OCI-LY7 (cell line): ENCODE results near the gene MACROH2A1. TPM values are rescaled to one million over a fixed set of nuclear protein-coding genes. Genes with fewer than 3 reads are reported as not detected.

Experiments used
- BruUV-seq: library from RNA; stranded (reverse); fragments of 400-500 nt; replicated peaks from 2 replicates; lab custom pipeline; 2021; lab: Mats Ljungman, UMichigan
- CTCF ChIA-PET: fragments of 300-600 bp; sonication (Branson Sonifier 250); formaldehyde crosslinking; loops from one replicate; lab custom pipeline; 2022; ENCODE audit warnings: antibody characterized with exemption; ENCODE audit not compliant: unreplicated experiment; lab: Charles Lee
- POLR2A ChIA-PET: fragments of 300-600 bp; sonication (Branson Sonifier 250); formaldehyde crosslinking; loops from one replicate; lab custom pipeline; 2022; ENCODE audit warnings: antibody characterized with exemption; lab: Charles Lee
- DNase-seq: peaks from one replicate; pipeline ENCODE4 v3.0.0-alpha.2; 2015; ENCODE audit warnings: low spot score
- H2AFZ ChIP-seq: fragments of 200-600 bp; sonication (generic), shearing (Covaris generic); 2 replicates; pipeline ENCODE4 v1.6.1; 2014; ENCODE audit warnings: mild to moderate bottlenecking, antibody characterized with exemption, low read length, moderate library complexity
- H3K27ac ChIP-seq: fragments of 200-600 bp; sonication (generic); 2 replicates; pipeline ENCODE4 v1.5.1; 2014; ENCODE audit warnings: mixed run types, low read depth, mild to moderate bottlenecking, moderate library complexity, low read length, inconsistent platforms; ENCODE audit not compliant: poor library complexity, severe bottlenecking
- H3K36me3 ChIP-seq: fragments of 200-600 bp; sonication (generic); 2 replicates; pipeline ENCODE4 v1.6.1; 2014; ENCODE audit warnings: mild to moderate bottlenecking, antibody characterized with exemption, low read length, moderate library complexity, mixed read lengths; ENCODE audit not compliant: insufficient read depth
- H3K4me1 ChIP-seq: fragments of 200-600 bp; sonication (generic); 2 replicates; pipeline ENCODE4 v1.5.1; 2014; ENCODE audit warnings: mild to moderate bottlenecking, low read length; ENCODE audit not compliant: insufficient read depth, poor library complexity, severe bottlenecking
- H3K4me2 ChIP-seq: fragments of 200-600 bp; sonication (generic); 2 replicates; pipeline ENCODE4 v1.6.1; 2014; ENCODE audit warnings: mild to moderate bottlenecking, low read length
- H3K4me3 ChIP-seq: fragments of 200-600 bp; sonication (generic); 2 replicates; pipeline ENCODE4 v1.5.1; 2014; ENCODE audit warnings: mild to moderate bottlenecking, low read depth, low read length; ENCODE audit not compliant: poor library complexity, severe bottlenecking
- H3K79me2 ChIP-seq: fragments of 200-600 bp; sonication (generic); 2 replicates; pipeline ENCODE4 v1.6.1; 2016; ENCODE audit warnings: low read depth, mild to moderate bottlenecking, low read length, moderate library complexity, mixed read lengths; ENCODE audit not compliant: insufficient read depth
- H3K9me2 ChIP-seq: fragments of 200-600 bp; sonication (generic); 2 replicates; pipeline ENCODE4 v1.6.1; 2016; ENCODE audit warnings: mild to moderate bottlenecking, low read length, mixed read lengths; ENCODE audit not compliant: insufficient read depth
- H3K9me3 ChIP-seq: fragments of 200-600 bp; sonication (generic); 2 replicates; pipeline ENCODE4 v1.6.1; 2014; ENCODE audit warnings: mild to moderate bottlenecking, mixed run types, low read length, mixed read lengths
- H4K20me1 ChIP-seq: fragments of 200-600 bp; sonication (generic); 2 replicates; pipeline ENCODE4 v1.6.1; 2014; ENCODE audit warnings: mild to moderate bottlenecking, antibody characterized with exemption, low read length, moderate library complexity, mixed read lengths; ENCODE audit not compliant: insufficient read depth
- CTCF ChIP-seq: fragments of 200-600 bp; sonication (generic); conservative IDR thresholded peaks from 2 replicates; pipeline ENCODE4 v1.5.1; 2014; ENCODE audit warnings: mild to moderate bottlenecking, antibody characterized with exemption, low read length, moderate library complexity, mixed read lengths
- EZH2phosphoT487 ChIP-seq: fragments of 200-600 bp; sonication (generic); IDR thresholded peaks from 2 replicates; pipeline ENCODE4 v1.6.1; 2018; ENCODE audit warnings: low read depth, borderline replicate concordance, mild to moderate bottlenecking, mixed run types, antibody characterized with exemption, low read length, moderate library complexity, mixed read lengths
- intact Hi-C: fragments of 100-400 bp; cut with micrococcal nuclease; formaldehyde crosslinking; loops from one replicate; pipeline ENCODE4 v1.10.0; 2022; ENCODE audit not compliant: unreplicated experiment
- total RNA-seq, 2 experiments: library from RNA; depleted of rRNA in 1 of 2; stranded (reverse); fragments of >200 nt in 1 of 2; shearing (Covaris generic) in 1 of 2; gene quantifications; 2 replicates each; pipeline ENCODE4 v1.2.3, GENCODE V29; 2014 to 2022

The MACROH2A1 gene
- total RNA-seq, 2 experiments from 2014 or later: 271 to 356 TPM

- H3K4me3 ChIP-seq: no peak overlapping the region
- no peaks in the 10 kb centered on the region for H3K36me3 ChIP-seq
- no peaks in the 10 kb centered on the region; the same call in 1 of the 2 replicates for H3K9me3 ChIP-seq
- no peak overlapping the region for H3K27ac ChIP-seq
- no peaks in the 10 kb centered on the region for H3K79me2 ChIP-seq
- no peak overlapping the region for H2AFZ ChIP-seq
- DNase-seq: no peak
- intact Hi-C loops: no loop called here
- no TSS peak for BruUV-seq
- POLR2A ChIA-PET: no interaction called here
- H4K20me1 ChIP-seq: no peaks in the 10 kb centered on the region
- no peaks in the 10 kb centered on the region for H3K4me1 ChIP-seq
- CTCF ChIA-PET: no interaction called here
- TF ChIP-seq EZH2phosphoT487: no peak
- no peak for TF ChIP-seq CTCF
- H3K4me2 ChIP-seq: no peak overlapping the region
- no peaks in the 10 kb centered on the region for H3K9me2 ChIP-seq
These were observed 24.8 kb upstream of the MACROH2A1 start for GRCh38 chr5:135423846-135424168.

GRCh38 chr5:135423146-135423845 is 24.3 kb upstream of the MACROH2A1 start:
- intact Hi-C loops: no loop called here
- H3K4me3 ChIP-seq: no peak overlapping the region
- no peak for DNase-seq
- no peak overlapping the region for H2AFZ ChIP-seq
- no TSS peak for BruUV-seq
- no peaks in the 10 kb centered on the region for H3K36me3 ChIP-seq
- POLR2A ChIA-PET: no interaction called here
- no peaks in the 10 kb centered on the region for H3K9me2 ChIP-seq
- H3K79me2 ChIP-seq: no peaks in the 10 kb centered on the region
- no peak overlapping the region for H3K27ac ChIP-seq
- CTCF ChIA-PET: no interaction called here
- no peak for TF ChIP-seq CTCF
- TF ChIP-seq EZH2phosphoT487: no peak
- no peaks in the 10 kb centered on the region for H3K4me1 ChIP-seq
- peaks cover 3% of the 10 kb centered on the region; the same call in 1 of the 2 replicates for H3K9me3 ChIP-seq
- no peak overlapping the region for H3K4me2 ChIP-seq
- H4K20me1 ChIP-seq: no peaks in the 10 kb centered on the region

GRCh38 chr5:135422419-135422818 is 23.4 kb upstream of the MACROH2A1 start:
- H3K4me3 ChIP-seq: no peak overlapping the region
- intact Hi-C loops: no loop called here
- no peak for TF ChIP-seq EZH2phosphoT487
- no peak for TF ChIP-seq CTCF
- no peaks in the 10 kb centered on the region for H3K9me2 ChIP-seq
- peaks cover 3% of the 10 kb centered on the region; the same call in 1 of the 2 replicates for H3K9me3 ChIP-seq
- no peak overlapping the region for H2AFZ ChIP-seq
- H4K20me1 ChIP-seq: no peaks in the 10 kb centered on the region
- H3K36me3 ChIP-seq: no peaks in the 10 kb centered on the region
- no TSS peak for BruUV-seq
- H3K27ac ChIP-seq: no peak overlapping the region
- no peaks in the 10 kb centered on the region for H3K79me2 ChIP-seq
- ChIA-PET POLR2A (no interaction called here), CTCF (no interaction called here)
- no peak for DNase-seq
- no peaks in the 10 kb centered on the region for H3K4me1 ChIP-seq
- no peak overlapping the region for H3K4me2 ChIP-seq
